GM12878 (cell line): ENCODE results near the gene CCDC134. TPM values are rescaled to one million over a fixed set of nuclear protein-coding genes. Genes with fewer than 3 reads are reported as not detected.

ENCODE experiments used
- BACH1 ChIP-seq: fragments of 450-650 bp; IDR thresholded peaks from 2 replicates; pipeline ENCODE4 v1.6.1; 2017; ENCODE audit warnings: mild to moderate bottlenecking, borderline replicate concordance
- BCL11A ChIP-seq: IDR thresholded peaks from 2 replicates; pipeline ENCODE4 v1.6.1; 2011; ENCODE audit warnings: low read depth, low read length
- CHD2 ChIP-seq: IDR thresholded peaks from 2 replicates; pipeline ENCODE4 v1.6.1; 2011; ENCODE audit warnings: low read depth, low read length, improper control_type of control experiment, borderline replicate concordance
- CHD4 ChIP-seq: fragments of 200-600 bp; sonication (generic); IDR thresholded peaks from 2 replicates; pipeline ENCODE4 v1.6.1; 2016; ENCODE audit warnings: mild to moderate bottlenecking
- MEF2B ChIP-seq: fragments of 450-650 bp; IDR thresholded peaks from 2 replicates; pipeline ENCODE4 v1.6.1; 2018; ENCODE audit warnings: mild to moderate bottlenecking, moderate library complexity; ENCODE audit not compliant: partially characterized antibody, poor library complexity, severe bottlenecking
- PRDM15 ChIP-seq: fragments of 450-650 bp; formaldehyde crosslinking; IDR thresholded peaks from 2 replicates; pipeline ENCODE4 v1.4.0; 2020; ENCODE audit warnings: mild to moderate bottlenecking, moderate library complexity
- RUNX3 ChIP-seq: IDR thresholded peaks from 2 replicates; pipeline ENCODE4 v1.6.1; 2012; ENCODE audit warnings: low read length, inconsistent platforms
- STAT1 ChIP-seq: fragments of 450-650 bp; conservative IDR thresholded peaks from 2 replicates; pipeline ENCODE4 v1.6.1; 2014; ENCODE audit warnings: antibody characterized with exemption, mild to moderate bottlenecking
- USF2 ChIP-seq: IDR thresholded peaks from 2 replicates; pipeline ENCODE4 v1.6.1; 2011; ENCODE audit warnings: low read depth, low read length, improper control_type of control experiment, borderline replicate concordance
- WRNIP1 ChIP-seq: IDR thresholded peaks from 2 replicates; pipeline ENCODE4 v1.6.1; 2011; ENCODE audit warnings: low read depth, low read length, improper control_type of control experiment, borderline replicate concordance
- ZBTB40 ChIP-seq: fragments of 450-650 bp; IDR thresholded peaks from 2 replicates; pipeline ENCODE4 v1.6.1; 2016; ENCODE audit warnings: mild to moderate bottlenecking, moderate library complexity, borderline replicate concordance
- polyA plus RNA-seq, 11 experiments: library from polyadenylated mRNA; depleted of rRNA in 4 of 11; unstranded in 6 of 11; stranded (reverse) in 5 of 11; fragments of >200 nt; fragmentation: Nextera tagmentation in 4 of 11; fragmentation: Illumina TruSeq in 1 of 11; extraction: Ambion mirVana in 4 of 11; extraction: Trizol in 1 of 11; gene quantifications; 1 replicate in 1 of 11; 2 replicates in 10 of 11; pipeline versions ENCODE4 v1.2.1 to v1.2.3, GENCODE V29; 2011 to 2016; ENCODE audit warnings: inconsistent platforms in 2 of 11, missing spikeins in 2 of 11, low read depth in 1 of 11
- total RNA-seq, 4 experiments: library from RNA; depleted of rRNA in 3 of 4; stranded (reverse); fragments of >200 nt in 3 of 4; fragmentation: Illumina TruSeq in 1 of 4; extraction: Trizol in 1 of 4; gene quantifications; 2 replicates each; pipeline versions ENCODE4 v1.2.1 to v1.2.3, GENCODE V29; 2013 to 2021
- TF ChIP-seq, protein P1 (sequence below): fragments of 450-650 bp; IDR thresholded peaks from 2 replicates; pipeline ENCODE4 v1.6.1; 2016; ENCODE audit warnings: mild to moderate bottlenecking
- TF ChIP-seq, protein P2 (sequence below): fragments of 450-650 bp; IDR thresholded peaks from 2 replicates; pipeline ENCODE4 v1.6.1; 2018; ENCODE audit warnings: mild to moderate bottlenecking, low read depth, moderate library complexity; ENCODE audit not compliant: partially characterized antibody

The CCDC134 gene
- total and polyA plus RNA-seq, 10 of the 15 experiments (the other 5 are each of a cell fraction or from before 2014, with no cell fraction given), result 0.35 to 19.3 (median 11.8) TPM

- TF ChIP-seq, protein P1, sequence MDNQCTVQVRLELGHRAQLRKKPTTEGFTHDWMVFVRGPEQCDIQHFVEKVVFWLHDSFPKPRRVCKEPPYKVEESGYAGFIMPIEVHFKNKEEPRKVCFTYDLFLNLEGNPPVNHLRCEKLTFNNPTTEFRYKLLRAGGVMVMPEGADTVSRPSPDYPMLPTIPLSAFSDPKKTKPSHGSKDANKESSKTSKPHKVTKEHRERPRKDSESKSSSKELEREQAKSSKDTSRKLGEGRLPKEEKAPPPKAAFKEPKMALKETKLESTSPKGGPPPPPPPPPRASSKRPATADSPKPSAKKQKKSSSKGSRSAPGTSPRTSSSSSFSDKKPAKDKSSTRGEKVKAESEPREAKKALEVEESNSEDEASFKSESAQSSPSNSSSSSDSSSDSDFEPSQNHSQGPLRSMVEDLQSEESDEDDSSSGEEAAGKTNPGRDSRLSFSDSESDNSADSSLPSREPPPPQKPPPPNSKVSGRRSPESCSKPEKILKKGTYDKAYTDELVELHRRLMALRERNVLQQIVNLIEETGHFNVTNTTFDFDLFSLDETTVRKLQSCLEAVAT, result peak; percentile 92
- TF ChIP-seq ZBTB40 (peak; percentile 48; the same call in 1 of the 2 replicates), BCL11A (no peak), BACH1 (no peak), RUNX3 (peak; percentile 25; the same call in 1 of the 2 replicates), USF2 (no peak; the same call in 1 of the 2 replicates), STAT1 (no peak), PRDM15 (CRISPR knock-in tag) (no peak), WRNIP1 (no peak), MEF2B (no peak), CHD4 (no peak), CHD2 (no peak)
- TF ChIP-seq, protein P2, sequence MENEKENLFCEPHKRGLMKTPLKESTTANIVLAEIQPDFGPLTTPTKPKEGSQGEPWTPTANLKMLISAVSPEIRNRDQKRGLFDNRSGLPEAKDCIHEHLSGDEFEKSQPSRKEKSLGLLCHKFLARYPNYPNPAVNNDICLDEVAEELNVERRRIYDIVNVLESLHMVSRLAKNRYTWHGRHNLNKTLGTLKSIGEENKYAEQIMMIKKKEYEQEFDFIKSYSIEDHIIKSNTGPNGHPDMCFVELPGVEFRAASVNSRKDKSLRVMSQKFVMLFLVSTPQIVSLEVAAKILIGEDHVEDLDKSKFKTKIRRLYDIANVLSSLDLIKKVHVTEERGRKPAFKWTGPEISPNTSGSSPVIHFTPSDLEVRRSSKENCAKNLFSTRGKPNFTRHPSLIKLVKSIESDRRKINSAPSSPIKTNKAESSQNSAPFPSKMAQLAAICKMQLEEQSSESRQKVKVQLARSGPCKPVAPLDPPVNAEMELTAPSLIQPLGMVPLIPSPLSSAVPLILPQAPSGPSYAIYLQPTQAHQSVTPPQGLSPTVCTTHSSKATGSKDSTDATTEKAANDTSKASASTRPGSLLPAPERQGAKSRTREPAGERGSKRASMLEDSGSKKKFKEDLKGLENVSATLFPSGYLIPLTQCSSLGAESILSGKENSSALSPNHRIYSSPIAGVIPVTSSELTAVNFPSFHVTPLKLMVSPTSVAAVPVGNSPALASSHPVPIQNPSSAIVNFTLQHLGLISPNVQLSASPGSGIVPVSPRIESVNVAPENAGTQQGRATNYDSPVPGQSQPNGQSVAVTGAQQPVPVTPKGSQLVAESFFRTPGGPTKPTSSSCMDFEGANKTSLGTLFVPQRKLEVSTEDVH, result peak; percentile 20
Measured at GRCh38 chr22:41831828-41832552, 31.5 kb downstream of the CCDC134 start (continued).
